PC-3 (cell line): ENCODE measurements around the gene NIT1. TPM values are rescaled to one million over a fixed set of nuclear protein-coding genes. Genes with fewer than 3 reads are reported as not detected.

Source experiments
- ATAC-seq: fragments of 200-7000 bp; cut with Tn5 transposase; 2 replicates; pipeline ENCODE4 v1.9.1; 2020; ENCODE audit warnings: mild to moderate bottlenecking, moderate library complexity
- BruUV-seq: library from RNA; stranded (reverse); fragments of 400-500 nt; replicated peaks from 2 replicates; lab custom pipeline; 2021; lab: Mats Ljungman, UMichigan
- CTCF ChIA-PET: fragments of 300-600 bp; sonication (Branson Sonifier 250); formaldehyde crosslinking; loops from one replicate; lab custom pipeline; 2022; ENCODE audit warnings: antibody characterized with exemption; lab: Charles Lee
- POLR2A ChIA-PET: fragments of 300-600 bp; sonication (Branson Sonifier 250); formaldehyde crosslinking; loops from one replicate; lab custom pipeline; 2022; ENCODE audit warnings: antibody characterized with exemption; ENCODE audit not compliant: unreplicated experiment; lab: Charles Lee
- DNase-seq: peaks from one replicate; pipeline ENCODE4 v3.0.0-alpha.2; 2015
- H2AFZ ChIP-seq: fragments of 300-600 bp; sonication (generic); 2 replicates; pipeline ENCODE4 v1.6.0; 2016; ENCODE audit warnings: antibody characterized with exemption, low read length
- H3F3A ChIP-seq: fragments of 300-600 bp; sonication (generic); one replicate; pipeline ENCODE4 v1.6.0; 2017; ENCODE audit warnings: antibody characterized with exemption, low read length, control low read depth, mild to moderate bottlenecking; ENCODE audit not compliant: unreplicated experiment
- H3K27ac ChIP-seq: fragments of 300-600 bp; sonication (generic); 2 replicates; pipeline ENCODE4 v1.5.1; 2016; ENCODE audit warnings: mild to moderate bottlenecking, low read length
- H3K27me3 ChIP-seq: fragments of 300-600 bp; sonication (generic); 2 replicates; pipeline ENCODE4 v1.6.1; 2016; ENCODE audit warnings: low read length, mixed read lengths
- H3K36me3 ChIP-seq: fragments of 300-600 bp; sonication (generic); 2 replicates; pipeline ENCODE4 v1.6.1; 2016; ENCODE audit warnings: low read depth, mixed run types, low read length, mixed read lengths
- H3K4me1 ChIP-seq: fragments of 300-600 bp; sonication (generic); 2 replicates; pipeline ENCODE4 v1.5.1; 2016; ENCODE audit warnings: low read length; ENCODE audit not compliant: insufficient read depth
- H3K4me2 ChIP-seq: fragments of 300-600 bp; sonication (generic); 2 replicates; pipeline ENCODE4 v1.6.0; 2016; ENCODE audit warnings: low read length
- H3K4me3 ChIP-seq: fragments of 300-600 bp; sonication (generic); 2 replicates; pipeline ENCODE4 v1.5.1; 2016; ENCODE audit warnings: mild to moderate bottlenecking, low read length, mixed read lengths
- H3K79me2 ChIP-seq: fragments of 300-600 bp; sonication (generic); 2 replicates; pipeline ENCODE4 v1.6.1; 2017; ENCODE audit warnings: low read length, mixed read lengths
- H3K9ac ChIP-seq: fragments of 300-600 bp; sonication (generic); 2 replicates; pipeline ENCODE4 v1.6.0; 2016; ENCODE audit warnings: mild to moderate bottlenecking, low read length
- H3K9me2 ChIP-seq: fragments of 300-600 bp; sonication (generic); replicated peaks from 2 replicates; pipeline ENCODE4 v1.6.1; 2016; ENCODE audit warnings: mixed run types, low read length, mixed read lengths
- H3K9me3 ChIP-seq: fragments of 300-600 bp; sonication (generic); 2 replicates; pipeline ENCODE4 v1.6.1; 2016; ENCODE audit warnings: low read length, mixed read lengths
- H4K20me1 ChIP-seq: fragments of 300-600 bp; sonication (generic); 2 replicates; pipeline ENCODE4 v1.6.1; 2016; ENCODE audit warnings: low read length, mixed read lengths
- EZH2 ChIP-seq: fragments of 300-600 bp; sonication (generic); IDR thresholded peaks from one replicate; pipeline ENCODE4 v1.6.1; 2017; ENCODE audit warnings: antibody characterized with exemption, mild to moderate bottlenecking, low read length; ENCODE audit not compliant: unreplicated experiment
- EZH2phosphoT487 ChIP-seq: fragments of 300-600 bp; sonication (generic); IDR thresholded peaks from 2 replicates; pipeline ENCODE4 v1.6.1; 2018; ENCODE audit warnings: mild to moderate bottlenecking, antibody characterized with exemption, low read length, borderline replicate concordance
- intact Hi-C: fragments of 100-400 bp; cut with micrococcal nuclease; formaldehyde crosslinking; loops from 2 replicates; pipeline ENCODE4 v1.9.0; 2023
- total RNA-seq: library from RNA; depleted of rRNA; stranded (reverse); fragments of >200 nt; gene quantifications from 2 replicates; pipeline ENCODE4 v1.2.3, GENCODE V29; 2014
- TF ChIP-seq, protein P1 (sequence below): fragments of 300-600 bp; sonication (generic); conservative IDR thresholded peaks from 2 replicates; pipeline ENCODE4 v1.5.1; 2017; ENCODE audit warnings: antibody characterized with exemption, low read depth, mild to moderate bottlenecking, low read length

Gene NIT1
- total RNA-seq, 1 experiment from 2014 or later = 18.1 TPM

DNA sequence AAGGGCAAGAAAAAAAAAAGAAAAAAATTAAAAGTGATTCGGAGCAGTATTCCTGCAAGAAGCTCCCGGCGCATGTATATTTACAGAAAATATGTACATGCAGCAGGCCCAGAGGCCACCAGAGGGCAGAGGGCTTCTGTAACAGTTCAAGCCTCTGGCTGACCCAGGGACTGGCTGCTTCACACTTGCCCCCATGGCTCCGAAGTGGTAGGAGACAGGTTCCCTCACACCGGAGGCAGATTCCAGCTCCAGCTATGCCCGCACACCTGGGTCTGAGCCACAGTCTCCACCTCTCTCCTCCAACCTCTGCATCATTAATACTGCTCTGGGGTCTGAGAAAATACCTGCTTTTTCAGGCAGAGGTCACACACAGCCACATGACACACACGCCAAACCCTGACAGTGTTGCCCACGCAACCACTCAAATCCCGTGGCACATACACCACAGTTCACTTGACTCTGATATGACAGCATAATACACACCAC, 46.0 kb upstream of the NIT1 start:
- Histone ChIP-seq H3F3A (no peaks in the 10 kb centered on the region), H3K27me3 (no peaks in the 10 kb centered on the region), H3K4me2 (no peak overlapping the region), H3K36me3 (no peaks in the 10 kb centered on the region), H3K79me2 (no peaks in the 10 kb centered on the region), H3K9me3 (no peaks in the 10 kb centered on the region), H2AFZ (no peak overlapping the region), H3K9me2 (no peaks in the 10 kb centered on the region), H3K4me1 (no peaks in the 10 kb centered on the region), H3K27ac (no peak overlapping the region), H4K20me1 (no peaks in the 10 kb centered on the region), H3K9ac (no peak overlapping the region), H3K4me3 (no peak overlapping the region)
- no TSS peak for BruUV-seq
- ATAC-seq = peak; percentile 56
- ChIA-PET POLR2A (no interaction called here), CTCF (interaction anchor here (0.6 to 1.0 kb wide), 2 partner anchors 26 to 295 kb away, joined by 3 to 4 read pairs; no protein-coding TSS in a partner anchor)
- no peak for TF ChIP-seq EZH2
- TF ChIP-seq, protein P1, sequence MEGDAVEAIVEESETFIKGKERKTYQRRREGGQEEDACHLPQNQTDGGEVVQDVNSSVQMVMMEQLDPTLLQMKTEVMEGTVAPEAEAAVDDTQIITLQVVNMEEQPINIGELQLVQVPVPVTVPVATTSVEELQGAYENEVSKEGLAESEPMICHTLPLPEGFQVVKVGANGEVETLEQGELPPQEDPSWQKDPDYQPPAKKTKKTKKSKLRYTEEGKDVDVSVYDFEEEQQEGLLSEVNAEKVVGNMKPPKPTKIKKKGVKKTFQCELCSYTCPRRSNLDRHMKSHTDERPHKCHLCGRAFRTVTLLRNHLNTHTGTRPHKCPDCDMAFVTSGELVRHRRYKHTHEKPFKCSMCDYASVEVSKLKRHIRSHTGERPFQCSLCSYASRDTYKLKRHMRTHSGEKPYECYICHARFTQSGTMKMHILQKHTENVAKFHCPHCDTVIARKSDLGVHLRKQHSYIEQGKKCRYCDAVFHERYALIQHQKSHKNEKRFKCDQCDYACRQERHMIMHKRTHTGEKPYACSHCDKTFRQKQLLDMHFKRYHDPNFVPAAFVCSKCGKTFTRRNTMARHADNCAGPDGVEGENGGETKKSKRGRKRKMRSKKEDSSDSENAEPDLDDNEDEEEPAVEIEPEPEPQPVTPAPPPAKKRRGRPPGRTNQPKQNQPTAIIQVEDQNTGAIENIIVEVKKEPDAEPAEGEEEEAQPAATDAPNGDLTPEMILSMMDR = peak; percentile 74
- intact Hi-C loops = loop anchor here (1.0 kb wide), 2 partner anchors 26 to 67 kb away; partner anchors contain the start of gene KLHDC9
- peak; percentile 70 for DNase-seq

DNA sequence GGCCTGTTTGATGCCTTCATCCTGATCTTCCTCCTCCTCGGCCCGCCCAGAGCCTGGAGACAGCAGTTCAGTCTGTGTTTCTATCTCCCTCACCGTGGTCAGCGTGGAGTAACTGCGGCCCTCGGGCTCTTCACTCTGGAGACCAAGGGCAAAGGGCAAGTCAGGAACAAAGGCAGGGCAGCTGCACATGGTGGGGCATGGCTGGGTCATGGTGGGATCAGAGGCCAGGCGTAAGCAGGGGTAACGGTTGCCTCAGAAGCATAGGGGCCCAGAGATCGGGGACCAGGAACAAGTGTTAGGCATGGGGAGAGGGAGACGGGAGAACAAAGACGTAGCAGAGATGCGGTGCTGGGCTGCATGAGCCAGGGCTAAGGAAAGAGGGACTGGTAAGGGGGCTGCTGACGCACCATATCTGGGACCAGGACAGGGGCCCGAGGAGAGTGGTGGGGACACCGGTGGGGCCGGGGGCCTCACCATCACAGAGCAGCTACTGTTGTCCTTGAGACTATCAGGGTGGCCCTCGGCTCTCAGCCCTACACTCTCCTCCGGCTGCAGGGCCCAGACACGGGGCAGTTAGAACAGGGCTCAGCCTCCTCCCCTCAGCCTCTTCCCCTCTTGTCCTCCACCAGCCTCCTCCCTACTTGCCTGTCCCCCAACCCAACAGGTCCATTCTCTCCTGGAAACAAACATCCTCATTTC, 45.0 kb upstream of the NIT1 start:
- TF ChIP-seq EZH2 = no peak
- no peak for TF ChIP-seq EZH2phosphoT487
- TF ChIP-seq, protein P1 = no peak
- Histone ChIP-seq H3K36me3 (no peaks in the 10 kb centered on the region), H4K20me1 (no peaks in the 10 kb centered on the region), H3K9me2 (no peaks in the 10 kb centered on the region), H3K4me1 (no peaks in the 10 kb centered on the region), H3F3A (no peaks in the 10 kb centered on the region), H3K4me2 (no peak overlapping the region), H3K4me3 (no peak overlapping the region), H3K27ac (no peak overlapping the region), H3K9ac (no peak overlapping the region), H3K79me2 (no peaks in the 10 kb centered on the region), H2AFZ (no peak overlapping the region), H3K27me3 (no peaks in the 10 kb centered on the region), H3K9me3 (no peaks in the 10 kb centered on the region)
- ATAC-seq (no peak), DNase-seq (no peak)
- intact Hi-C loops = loop anchor here (1.0 kb wide), 1 partner anchor 66 kb away; no protein-coding TSS in a partner anchor
- ChIA-PET POLR2A (interaction anchor here (0.5 kb wide), 1 partner anchor 28 kb away, joined by 6 read pairs; no protein-coding TSS in a partner anchor), CTCF (interaction anchor here (0.8 to 1.0 kb wide), 2 partner anchors 24 to 27 kb away, joined by 3 to 4 read pairs; no protein-coding TSS in a partner anchor)
- BruUV-seq = no TSS peak
